Stromal cell of bone marrow (primary cell): ENCODE data around the gene EIF4B.
A peak's percentile ranks its signal among the peaks of the same experiment; 100 is the strongest.
"Not testable (repeated sequence)": the region's sequence is repeated elsewhere in the genome, so short reads cannot be mapped to it uniquely, and the experiment has no call there.

Experiments
- DNase-seq: peaks from one replicate; pipeline ENCODE4 v3.0.0-alpha.2; 2012; ENCODE audit warnings: low read depth

Gene EIF4B

GRCh38 chr12:53004178-53004577 is 2.1 kb upstream of the EIF4B start:
- DNase-seq = no peak

GRCh38 chr12:53004582-53004981 is 1.7 kb upstream of the EIF4B start:
- DNase-seq = no peak

- no peak for DNase-seq
Measured at GRCh38 chr12:53005215-53005985, 856 bp upstream of the EIF4B start.

GRCh38 chr12:53006810-53007309 is 604 bp downstream of the EIF4B start:
- no peak for DNase-seq

GRCh38 chr12:53007343-53007742 is 1.1 kb downstream of the EIF4B start:
- no peak for DNase-seq

GRCh38 chr12:53008760-53009159 is 2.5 kb downstream of the EIF4B start:
- DNase-seq = not testable (repeated sequence)

- no peak for DNase-seq
Measured at GRCh38 chr12:53010955-53011354, 4.7 kb downstream of the EIF4B start.

- no peak for DNase-seq
Measured at GRCh38 chr12:53011889-53012288, 5.6 kb downstream of the EIF4B start.

GRCh38 chr12:53012928-53013327 is 6.7 kb downstream of the EIF4B start:
- DNase-seq = no peak

GRCh38 chr12:53014709-53015108 is 8.5 kb downstream of the EIF4B start:
- no peak for DNase-seq

GRCh38 chr12:53025250-53025649 is 19.0 kb downstream of the EIF4B start:
- no peak for DNase-seq

- DNase-seq = not testable (repeated sequence)
Measured at GRCh38 chr12:53027014-53027413, 20.8 kb downstream of the EIF4B start.

- no peak for DNase-seq
Measured at GRCh38 chr12:53031616-53032015, 25.4 kb downstream of the EIF4B start.

- not testable (repeated sequence) for DNase-seq
Measured at GRCh38 chr12:53033832-53034231, 27.6 kb downstream of the EIF4B start.

- DNase-seq = no peak
Measured at GRCh38 chr12:53034459-53034858, 28.2 kb downstream of the EIF4B start.

- DNase-seq = no peak
Measured at GRCh38 chr12:53036802-53037201, 30.5 kb downstream of the EIF4B start.

GRCh38 chr12:53039851-53040250 is 33.6 kb downstream of the EIF4B start:
- no peak for DNase-seq

- no peak for DNase-seq
Measured at GRCh38 chr12:53042607-53043454, 36.6 kb downstream of the EIF4B start.

- DNase-seq = no peak
Measured at GRCh38 chr12:53044052-53044581, 37.9 kb downstream of the EIF4B start.

GRCh38 chr12:53044896-53045695 is 38.8 kb downstream of the EIF4B start:
- no peak for DNase-seq

GRCh38 chr12:53045696-53046045 is 39.4 kb downstream of the EIF4B start:
- DNase-seq = no peak

GRCh38 chr12:53046655-53047220 is 40.5 kb downstream of the EIF4B start:
- DNase-seq = peak; percentile 81
